DND-41 (cell line): Measurements from ENCODE around the gene TYMS.

Experiments
- ATAC-seq: fragments of 200-7000 bp; cut with Tn5 transposase; 3 replicates; pipeline ENCODE4 v1.9.1; 2021; ENCODE audit warnings: low read depth; ENCODE audit not compliant: insufficient read depth
- DNase-seq: peaks from one replicate; pipeline ENCODE4 v3.0.0-alpha.2; 2020
- H2AFZ ChIP-seq: 2 replicates; pipeline ENCODE4 v1.6.0; 2012; ENCODE audit warnings: low read depth, low read length
- H3K27ac ChIP-seq: 2 replicates; pipeline ENCODE4 v1.5.1; 2012; ENCODE audit warnings: low read length, inconsistent platforms
- H3K27me3 ChIP-seq: fragments of 200-600 bp; sonication (generic); 2 replicates; pipeline ENCODE4 v1.6.0; 2012; ENCODE audit warnings: low read length, mild to moderate bottlenecking, inconsistent platforms; ENCODE audit not compliant: insufficient read depth, poor library complexity
- H3K36me3 ChIP-seq: 2 replicates; pipeline ENCODE4 v1.5.1; 2012; ENCODE audit warnings: low read length, inconsistent platforms; ENCODE audit not compliant: insufficient read depth
- H3K4me1 ChIP-seq: 2 replicates; pipeline ENCODE4 v1.5.1; 2012; ENCODE audit warnings: mild to moderate bottlenecking, low read length; ENCODE audit not compliant: insufficient read depth
- H3K4me2 ChIP-seq: 2 replicates; pipeline ENCODE4 v1.6.0; 2012; ENCODE audit warnings: mild to moderate bottlenecking, moderate library complexity, low read length, inconsistent platforms; ENCODE audit not compliant: insufficient read depth
- H3K4me3 ChIP-seq, 2 experiments: fragments of 200-600 bp in 1 of 2; shearing (Covaris generic) in 1 of 2; 2 replicates each; pipeline ENCODE4 v1.5.1; 2012 to 2016; ENCODE audit warnings: inconsistent platforms in 2 of 2, low read length in 2 of 2, mild to moderate bottlenecking in 2 of 2, low read depth in 1 of 2, moderate library complexity in 1 of 2
- H3K79me2 ChIP-seq: 2 replicates; pipeline ENCODE4 v1.6.0; 2012; ENCODE audit warnings: low read length, inconsistent platforms; ENCODE audit not compliant: insufficient read depth
- H3K9ac ChIP-seq: 2 replicates; pipeline ENCODE4 v1.6.0; 2012; ENCODE audit warnings: low read depth, mild to moderate bottlenecking, inconsistent platforms, low read length, moderate library complexity
- H3K9me3 ChIP-seq: 2 replicates; pipeline ENCODE4 v1.5.1; 2012; ENCODE audit warnings: low read length, moderate library complexity, mild to moderate bottlenecking, inconsistent platforms; ENCODE audit not compliant: insufficient read depth, severe bottlenecking
- H4K20me1 ChIP-seq: 2 replicates; pipeline ENCODE4 v1.6.0; 2012; ENCODE audit warnings: low read length; ENCODE audit not compliant: insufficient read depth
- EZH2 ChIP-seq: IDR thresholded peaks from 3 replicates; pipeline ENCODE4 v1.6.1; 2012; ENCODE audit warnings: borderline replicate concordance, low read depth, mild to moderate bottlenecking, moderate library complexity, low read length, inconsistent platforms; ENCODE audit not compliant: severe bottlenecking
- TF ChIP-seq, protein P1 (sequence below): IDR thresholded peaks from 2 replicates; pipeline ENCODE4 v1.5.1; 2012; ENCODE audit warnings: borderline replicate concordance, low read length, moderate library complexity, mild to moderate bottlenecking; ENCODE audit not compliant: poor library complexity, severe bottlenecking; ENCODE audit errors: extremely low read depth

The TYMS gene

GRCh38 chr18:650428-650858 lies 7.0 kb upstream of the TYMS start:
- peak overlapping the region; percentile 54 for H3K9ac ChIP-seq
- H3K27me3 ChIP-seq = no peaks in the 10 kb centered on the region
- H3K79me2 ChIP-seq = peaks cover 9% of the 10 kb centered on the region; the same call in 1 of the 2 replicates
- TF ChIP-seq, protein P1, sequence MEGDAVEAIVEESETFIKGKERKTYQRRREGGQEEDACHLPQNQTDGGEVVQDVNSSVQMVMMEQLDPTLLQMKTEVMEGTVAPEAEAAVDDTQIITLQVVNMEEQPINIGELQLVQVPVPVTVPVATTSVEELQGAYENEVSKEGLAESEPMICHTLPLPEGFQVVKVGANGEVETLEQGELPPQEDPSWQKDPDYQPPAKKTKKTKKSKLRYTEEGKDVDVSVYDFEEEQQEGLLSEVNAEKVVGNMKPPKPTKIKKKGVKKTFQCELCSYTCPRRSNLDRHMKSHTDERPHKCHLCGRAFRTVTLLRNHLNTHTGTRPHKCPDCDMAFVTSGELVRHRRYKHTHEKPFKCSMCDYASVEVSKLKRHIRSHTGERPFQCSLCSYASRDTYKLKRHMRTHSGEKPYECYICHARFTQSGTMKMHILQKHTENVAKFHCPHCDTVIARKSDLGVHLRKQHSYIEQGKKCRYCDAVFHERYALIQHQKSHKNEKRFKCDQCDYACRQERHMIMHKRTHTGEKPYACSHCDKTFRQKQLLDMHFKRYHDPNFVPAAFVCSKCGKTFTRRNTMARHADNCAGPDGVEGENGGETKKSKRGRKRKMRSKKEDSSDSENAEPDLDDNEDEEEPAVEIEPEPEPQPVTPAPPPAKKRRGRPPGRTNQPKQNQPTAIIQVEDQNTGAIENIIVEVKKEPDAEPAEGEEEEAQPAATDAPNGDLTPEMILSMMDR = no peak
- TF ChIP-seq EZH2 = no peak
- DNase-seq (peak; percentile 81), ATAC-seq (peak; percentile 97)
- no peaks in the 10 kb centered on the region for H4K20me1 ChIP-seq
- H3K4me2 ChIP-seq = peak overlapping the region; percentile 67
- H3K4me1 ChIP-seq = peaks cover 26% of the 10 kb centered on the region
- no peaks in the 10 kb centered on the region for H3K36me3 ChIP-seq
- peak overlapping the region; percentile 58 for H2AFZ ChIP-seq
- H3K9me3 ChIP-seq = no peaks in the 10 kb centered on the region
- peak overlapping the region in 1 of 2 experiments; percentile 51; a peak in 2 of 4 replicates for H3K4me3 ChIP-seq
- peak overlapping the region; percentile 93 for H3K27ac ChIP-seq

DNA sequence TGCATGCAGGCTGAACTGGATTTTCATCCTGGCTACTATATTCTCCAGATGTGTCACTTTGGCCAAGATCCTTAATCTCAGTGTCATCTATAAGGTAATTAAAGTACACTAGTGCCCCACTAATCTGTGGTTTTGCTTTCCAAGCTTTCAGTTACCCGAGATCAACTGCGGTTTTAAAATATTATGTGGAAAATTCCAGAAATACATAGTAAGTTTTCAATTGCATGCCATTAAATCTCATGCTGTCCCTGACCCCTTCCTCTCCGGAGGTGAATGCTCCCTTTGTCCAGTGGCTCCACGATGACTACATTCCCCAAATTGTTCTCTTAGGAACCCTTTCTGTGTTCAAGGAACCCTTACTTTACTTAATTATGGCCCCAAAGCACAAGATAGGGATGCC lies 5.3 kb upstream of the TYMS start:
- no peaks in the 10 kb centered on the region for H4K20me1 ChIP-seq
- no peak for DNase-seq
- no peak overlapping the region for H3K9ac ChIP-seq
- no peak overlapping the region for H3K4me2 ChIP-seq
- TF ChIP-seq, protein P1 = no peak
- no peak for TF ChIP-seq EZH2
- peaks cover 37% of the 10 kb centered on the region for H3K4me1 ChIP-seq
- H2AFZ ChIP-seq = no peak overlapping the region
- H3K4me3 ChIP-seq = no peak overlapping the region
- peaks cover 24% of the 10 kb centered on the region for H3K79me2 ChIP-seq
- no peak overlapping the region for H3K27ac ChIP-seq
- no peak for ATAC-seq
- H3K9me3 ChIP-seq = no peaks in the 10 kb centered on the region
- no peaks in the 10 kb centered on the region for H3K27me3 ChIP-seq
- no peaks in the 10 kb centered on the region for H3K36me3 ChIP-seq

- Histone ChIP-seq H3K4me1 (peaks cover 37% of the 10 kb centered on the region), H2AFZ (no peak overlapping the region), H3K27me3 (no peaks in the 10 kb centered on the region), H3K4me3 (no peak overlapping the region), H3K9ac (no peak overlapping the region), H4K20me1 (no peaks in the 10 kb centered on the region), H3K9me3 (no peaks in the 10 kb centered on the region), H3K27ac (no peak overlapping the region), H3K36me3 (peaks cover 9% of the 10 kb centered on the region; the same call in 1 of the 2 replicates), H3K4me2 (0 out of 2 replicates have a peak overlapping the region, but pooled peaks have one; percentile 11), H3K79me2 (peaks cover 37% of the 10 kb centered on the region)
- DNase-seq (no peak), ATAC-seq (no peak)
- TF ChIP-seq, protein P1 = no peak
- TF ChIP-seq EZH2 = no peak
Measured at GRCh38 chr18:653512-653911, 3.9 kb upstream of the TYMS start.
